Large intestine (tissue), 3 donors: ENCODE data around the gene ABCA1. TPM values are rescaled to one million over a fixed set of nuclear protein-coding genes. Genes with fewer than 3 reads are reported as not detected.
"Not testable (repeated sequence)": the region's sequence is repeated elsewhere in the genome, so short reads cannot be mapped to it uniquely, and the experiment has no call there.

Source experiments
- DNase-seq, 2 donors: peaks; one replicate each; pipeline versions ENCODE4 v3.0.0 to v3.0.0-alpha.2; 2013
- H3K27ac ChIP-seq: one replicate; pipeline ENCODE4 v1.5.1; 2013; ENCODE audit warnings: low read length
- H3K27me3 ChIP-seq: 2 replicates; pipeline ENCODE4 v1.6.1; 2013; ENCODE audit warnings: low read length; ENCODE audit not compliant: control insufficient read depth, insufficient read depth
- H3K36me3 ChIP-seq: 2 replicates; pipeline ENCODE4 v1.6.1; 2013; ENCODE audit warnings: low read length; ENCODE audit not compliant: control insufficient read depth, insufficient read depth
- H3K4me1 ChIP-seq: one replicate; pipeline ENCODE4 v1.6.1; 2013; ENCODE audit warnings: low read length; ENCODE audit not compliant: control insufficient read depth, insufficient read depth
- H3K4me3 ChIP-seq: one replicate; pipeline ENCODE4 v1.5.1; 2013; ENCODE audit warnings: low read length
- H3K9me3 ChIP-seq: one replicate; pipeline ENCODE4 v1.6.1; 2013; ENCODE audit warnings: mild to moderate bottlenecking, low read depth, low read length, moderate library complexity; ENCODE audit not compliant: control insufficient read depth
- WGBS: methylation state at CpG from one replicate; pipeline ENCODE4 v1.1.5; 2013; ENCODE audit warnings: low lambda C conversion rate; ENCODE audit not compliant: insufficient coverage; 5-methylcytosine and 5-hydroxymethylcytosine counted together
- polyA plus RNA-seq: library from polyadenylated mRNA; unstranded; fragments of 120-200 nt; gene quantifications from one replicate; pipeline ENCODE4 v1.2.1, GENCODE V29; 2013

ABCA1 gene
- polyA plus RNA-seq, 1 donor = 8.6 TPM

GRCh38 chr9:104969116-104969515, 41.2 kb upstream of the ABCA1 start:
- no peak for DNase-seq
- no peak overlapping the region for H3K4me3 ChIP-seq
- no peak overlapping the region for H3K27ac ChIP-seq
- no CpG with 5 or more reads among the region's 4 CpGs for WGBS
- H3K36me3 ChIP-seq = no peaks in the 10 kb centered on the region
- H3K9me3 ChIP-seq = no peaks in the 10 kb centered on the region
- no peaks in the 10 kb centered on the region for H3K27me3 ChIP-seq
- no peaks in the 10 kb centered on the region for H3K4me1 ChIP-seq

- WGBS = no CpG with 5 or more reads among the region's 50 CpGs
- Histone ChIP-seq H3K4me3 (peak overlapping the region; percentile 76), H3K36me3 (no peaks in the 10 kb centered on the region), H3K27me3 (no peaks in the 10 kb centered on the region), H3K4me1 (no peaks in the 10 kb centered on the region), H3K9me3 (no peaks in the 10 kb centered on the region), H3K27ac (peak overlapping the region; percentile 50)
- DNase-seq = peak; percentile 71 to 86
Observed at GRCh38 chr9:104968025-104968982, 40.3 kb upstream of the ABCA1 start.

DNA sequence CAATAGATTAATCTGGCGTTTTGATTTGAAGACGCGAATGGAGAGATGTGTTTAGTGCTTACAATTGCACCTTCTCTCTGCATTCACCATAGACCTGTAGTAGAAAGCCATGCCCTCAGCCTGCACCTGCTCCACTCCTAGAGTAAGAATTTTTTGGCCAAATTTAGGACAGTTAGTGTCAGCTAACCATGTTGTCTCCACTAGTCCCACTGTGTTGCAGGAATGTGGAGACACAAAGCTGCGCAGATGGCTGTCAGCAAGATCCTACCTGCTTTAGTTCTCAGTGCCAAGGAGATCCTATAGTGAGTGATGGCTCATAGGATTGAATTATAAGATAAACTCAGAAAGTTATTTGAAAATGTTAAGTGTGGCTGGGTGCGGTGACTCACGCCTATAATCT, 35.1 kb upstream of the ABCA1 start:
- H3K27me3 ChIP-seq = no peaks in the 10 kb centered on the region
- no CpG with 5 or more reads among the region's 6 CpGs for WGBS
- no peak for DNase-seq
- no peaks in the 10 kb centered on the region for H3K36me3 ChIP-seq
- no peaks in the 10 kb centered on the region for H3K4me1 ChIP-seq
- no peak overlapping the region for H3K4me3 ChIP-seq
- peaks cover 3% of the 10 kb centered on the region for H3K9me3 ChIP-seq
- no peak overlapping the region for H3K27ac ChIP-seq

- Histone ChIP-seq H3K27me3 (no peaks in the 10 kb centered on the region), H3K27ac (no peak overlapping the region), H3K4me3 (no peak overlapping the region), H3K9me3 (peaks cover 3% of the 10 kb centered on the region), H3K4me1 (no peaks in the 10 kb centered on the region), H3K36me3 (no peaks in the 10 kb centered on the region)
- WGBS = 70% methylated on average over 2 of the region's 6 CpGs
- no peak for DNase-seq
Observed at GRCh38 chr9:104961701-104962359, 33.9 kb upstream of the ABCA1 start.

DNA sequence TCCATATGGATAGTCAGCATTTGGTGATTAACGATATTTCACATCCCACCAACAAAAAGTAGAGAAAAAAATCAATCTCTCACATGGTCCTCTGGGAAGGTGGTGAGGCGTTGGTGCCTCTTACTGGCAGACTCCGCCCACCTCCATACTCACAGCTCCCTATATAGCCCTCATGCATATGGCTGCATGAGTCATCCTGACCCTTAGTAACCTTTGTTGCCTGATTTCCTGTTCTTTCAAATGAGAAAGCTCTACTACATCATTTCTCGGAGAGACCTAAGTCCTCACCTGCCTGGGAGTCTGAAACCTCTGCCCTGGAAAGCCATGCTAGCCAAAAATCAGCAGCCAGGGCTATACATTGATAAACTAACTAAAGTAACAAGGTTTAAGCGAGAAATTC, 33.3 kb upstream of the ABCA1 start:
- H3K4me1 ChIP-seq = no peaks in the 10 kb centered on the region
- H3K36me3 ChIP-seq = no peaks in the 10 kb centered on the region
- DNase-seq = peak; percentile 74 to 88
- no peak overlapping the region for H3K27ac ChIP-seq
- peaks cover 3% of the 10 kb centered on the region for H3K9me3 ChIP-seq
- WGBS = no CpG with 5 or more reads among the region's 5 CpGs
- no peak overlapping the region for H3K4me3 ChIP-seq
- H3K27me3 ChIP-seq = no peaks in the 10 kb centered on the region

DNA sequence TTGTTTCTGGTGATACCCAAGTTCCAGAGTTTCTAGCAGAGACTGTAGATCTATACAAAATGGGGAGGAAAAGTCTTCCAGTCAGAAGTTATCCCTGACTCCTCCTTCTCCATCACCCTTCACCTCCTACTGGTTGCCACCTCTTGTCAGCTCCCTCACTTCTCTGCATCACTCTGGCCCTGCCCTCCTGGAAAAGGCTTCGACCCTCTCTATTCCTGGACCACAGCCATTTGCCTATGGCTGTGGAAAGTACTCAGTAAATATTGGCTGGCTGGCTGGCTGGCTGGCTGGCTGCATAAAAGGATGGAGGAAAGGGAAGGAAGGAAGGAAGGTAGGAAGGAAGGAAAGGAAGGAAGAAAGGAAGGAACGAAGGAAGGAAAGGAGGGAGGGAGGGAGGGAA, 32.7 kb upstream of the ABCA1 start:
- peaks cover 3% of the 10 kb centered on the region for H3K9me3 ChIP-seq
- no peaks in the 10 kb centered on the region for H3K27me3 ChIP-seq
- no peaks in the 10 kb centered on the region for H3K4me1 ChIP-seq
- H3K27ac ChIP-seq = no peak overlapping the region
- WGBS = 82% methylated on average over 1 of the region's 2 CpGs
- H3K36me3 ChIP-seq = no peaks in the 10 kb centered on the region
- H3K4me3 ChIP-seq = no peak overlapping the region
- DNase-seq = no peak

- no peaks in the 10 kb centered on the region for H3K4me1 ChIP-seq
- H3K27ac ChIP-seq = no peak overlapping the region
- H3K9me3 ChIP-seq = peaks cover 3% of the 10 kb centered on the region
- no peak for DNase-seq
- no peaks in the 10 kb centered on the region for H3K27me3 ChIP-seq
- H3K36me3 ChIP-seq = no peaks in the 10 kb centered on the region
- H3K4me3 ChIP-seq = no peak overlapping the region
- 82% methylated on average over 1 of the region's 1 CpG for WGBS
Observed at GRCh38 chr9:104958751-104959150, 30.8 kb upstream of the ABCA1 start.

DNA sequence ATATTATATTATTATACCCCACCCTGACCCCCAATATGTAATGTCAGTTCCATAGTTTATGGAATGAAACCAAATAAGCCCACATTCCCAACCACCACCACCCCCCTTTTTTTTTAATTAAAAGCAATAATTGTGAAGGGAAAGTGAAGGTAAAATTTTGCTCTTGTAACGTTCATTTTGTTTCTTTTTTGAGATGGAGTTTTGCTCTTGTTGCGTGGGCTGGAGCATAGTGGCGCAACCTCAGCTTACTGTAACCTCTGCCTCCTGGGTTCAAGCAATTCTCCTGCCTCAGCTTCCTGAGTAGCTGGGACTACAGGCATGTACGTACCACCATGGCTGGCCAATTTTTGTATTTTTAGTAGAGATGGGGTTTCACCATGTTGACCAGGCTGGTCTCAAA, 30.1 kb upstream of the ABCA1 start:
- H3K36me3 ChIP-seq, H3K9me3 ChIP-seq, H3K27ac ChIP-seq, H3K4me3 ChIP-seq, H3K4me1 ChIP-seq, DNase-seq, H3K27me3 ChIP-seq: not testable (repeated sequence)
- no CpG with 5 or more reads among the region's 4 CpGs for WGBS

GRCh38 chr9:104951487-104951886, 23.5 kb upstream of the ABCA1 start:
- Histone ChIP-seq H3K4me3 (no peak overlapping the region), H3K9me3 (no peaks in the 10 kb centered on the region), H3K27ac (no peak overlapping the region), H3K36me3 (no peaks in the 10 kb centered on the region), H3K4me1 (no peaks in the 10 kb centered on the region), H3K27me3 (no peaks in the 10 kb centered on the region)
- WGBS = no CpG with 5 or more reads among the region's 4 CpGs
- DNase-seq = no peak

DNA sequence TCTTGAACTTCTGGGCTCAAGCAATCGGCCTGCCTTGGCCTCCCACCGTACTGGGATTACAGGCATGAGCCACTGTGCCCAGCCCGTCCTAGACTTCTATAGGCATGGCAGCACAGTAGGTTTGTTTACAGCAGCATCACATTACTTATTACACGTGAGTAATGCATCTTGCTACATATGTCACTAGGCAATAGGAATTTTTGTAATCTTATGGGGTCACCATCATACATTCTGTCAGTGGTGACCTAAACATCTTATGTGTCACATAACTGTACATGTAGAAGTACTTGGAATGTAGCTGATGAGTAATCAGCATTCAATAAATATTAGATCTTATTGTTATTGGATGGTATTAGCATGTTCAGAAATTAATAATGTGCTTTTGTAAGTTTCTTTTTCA, 22.9 kb upstream of the ABCA1 start:
- WGBS = no CpG with 5 or more reads among the region's 4 CpGs
- Histone ChIP-seq H3K27me3 (no peaks in the 10 kb centered on the region), H3K4me1 (no peaks in the 10 kb centered on the region), H3K27ac (no peak overlapping the region), H3K36me3 (no peaks in the 10 kb centered on the region), H3K4me3 (no peak overlapping the region), H3K9me3 (no peaks in the 10 kb centered on the region)
- DNase-seq = no peak
